ENCODE data around the gene SERINC5. TPM values are rescaled to one million over a fixed set of nuclear protein-coding genes. Genes with fewer than 3 reads are reported as not detected.
A peak's percentile ranks its signal among the peaks of the same experiment; 100 is the strongest.

Gene SERINC5
- total RNA-seq, 1 donor from 2014 or later, result 10.7 TPM

- no peak for ATAC-seq (ENCODE audit: poor library complexity)
- no peak for DNase-seq
- intact Hi-C loops (cut with DNase I), result no loop called here
Observed at GRCh38 chr5:80260461-80260860, 4.6 kb upstream of the SERINC5 start.

- ATAC-seq (ENCODE audit: poor library complexity), result no peak
- intact Hi-C loops (cut with DNase I), result no loop called here
- no peak for DNase-seq
Observed at GRCh38 chr5:80259511-80260203, 3.8 kb upstream of the SERINC5 start.

GRCh38 chr5:80255431-80255810, 427 bp downstream of the SERINC5 start:
- peak; percentile 82 for ATAC-seq (ENCODE audit: poor library complexity)
- intact Hi-C loops (cut with DNase I), result no loop called here
- DNase-seq, result peak; percentile 82

GRCh38 chr5:80254767-80255430, 949 bp downstream of the SERINC5 start:
- ATAC-seq (ENCODE audit: poor library complexity) (peak; percentile 9), DNase-seq (no peak)
- intact Hi-C loops (cut with DNase I), result no loop called here

GRCh38 chr5:80251636-80252035, 4.2 kb downstream of the SERINC5 start:
- intact Hi-C loops (cut with DNase I), result no loop called here
- no peak for DNase-seq
- no peak for ATAC-seq (ENCODE audit: poor library complexity)

GRCh38 chr5:80250801-80251200, 5.0 kb downstream of the SERINC5 start:
- intact Hi-C loops (cut with DNase I), result no loop called here
- no peak for ATAC-seq (ENCODE audit: poor library complexity)
- no peak for DNase-seq

- intact Hi-C loops (cut with DNase I), result no loop called here
- DNase-seq, result no peak
- no peak for ATAC-seq (ENCODE audit: poor library complexity)
Observed at GRCh38 chr5:80249901-80250300, 5.9 kb downstream of the SERINC5 start.

- no peak for DNase-seq
- intact Hi-C loops (cut with DNase I), result no loop called here
- ATAC-seq (ENCODE audit: poor library complexity), result no peak
Observed at GRCh38 chr5:80248378-80248777, 7.5 kb downstream of the SERINC5 start.

- peak; percentile 80 for ATAC-seq (ENCODE audit: poor library complexity)
Observed at GRCh38 chr5:80246995-80247729, 8.7 kb downstream of the SERINC5 start.

GRCh38 chr5:80246001-80246758, 9.7 kb downstream of the SERINC5 start:
- peak; percentile 69 for ATAC-seq (ENCODE audit: poor library complexity)
- DNase-seq, result no peak
- intact Hi-C loops (cut with DNase I), result no loop called here

More at GRCh38 chr5:80246995-80247729, 8.7 kb downstream of the SERINC5 start:
- intact Hi-C loops (cut with DNase I), result no loop called here
- DNase-seq, result peak; percentile 49

- ATAC-seq (ENCODE audit: poor library complexity), result no peak
- DNase-seq, result no peak
- intact Hi-C loops (cut with DNase I), result no loop called here
Observed at GRCh38 chr5:80243567-80243966, 12.3 kb downstream of the SERINC5 start.

- ATAC-seq (ENCODE audit: poor library complexity), result no peak
- intact Hi-C loops (cut with DNase I), result no loop called here
Observed at GRCh38 chr5:80242849-80243248, 13.0 kb downstream of the SERINC5 start.

GRCh38 chr5:80240368-80240986, 15.4 kb downstream of the SERINC5 start:
- ATAC-seq (ENCODE audit: poor library complexity) (no peak), DNase-seq (no peak)
- intact Hi-C loops (cut with DNase I), result no loop called here

More at GRCh38 chr5:80242849-80243248, 13.0 kb downstream of the SERINC5 start:
- no peak for DNase-seq

- ATAC-seq (ENCODE audit: poor library complexity), result peak; percentile 61
- intact Hi-C loops (cut with DNase I), result no loop called here
- no peak for DNase-seq
Observed at GRCh38 chr5:80239680-80240367, 16.0 kb downstream of the SERINC5 start.

GRCh38 chr5:80238778-80239679, 16.8 kb downstream of the SERINC5 start:
- intact Hi-C loops (cut with DNase I), result no loop called here
- DNase-seq, result peak; percentile 81
- peak; percentile 80 for ATAC-seq (ENCODE audit: poor library complexity)

- intact Hi-C loops (cut with DNase I), result no loop called here
- DNase-seq, result no peak
- no peak for ATAC-seq (ENCODE audit: poor library complexity)
Observed at GRCh38 chr5:80238097-80238496, 17.8 kb downstream of the SERINC5 start.

GRCh38 chr5:80237243-80237642, 18.6 kb downstream of the SERINC5 start:
- DNase-seq (no peak), ATAC-seq (ENCODE audit: poor library complexity) (no peak)
- intact Hi-C loops (cut with DNase I), result no loop called here
